ENCODE results near the gene THBD.

THBD gene

GRCh38 chr20:23082846-23083552, 33.5 kb upstream of the THBD start:
- TF ChIP-seq L3MBTL2 (conservative IDR thresholded peaks at IDR 0.05), result no peak
- TF ChIP-seq ELF4 (IDR thresholded peaks at IDR 0.05), result no peak
- TF ChIP-seq SUZ12 (IDR thresholded peaks at IDR 0.05), result no peak
- TF ChIP-seq HDGF (IDR thresholded peaks at IDR 0.05; ENCODE audit: borderline replicate concordance), result no peak
- no peak for TF ChIP-seq BHLHE40 (IDR thresholded peaks at IDR 0.05; ENCODE audit: borderline replicate concordance)
- TF ChIP-seq PKNOX1 (IDR thresholded peaks at IDR 0.05), result no peak
- no peak for TF ChIP-seq NFRKB (IDR thresholded peaks at IDR 0.05)
- TF ChIP-seq SP1 (IDR thresholded peaks at IDR 0.05), result no peak
- no peak for TF ChIP-seq ZNF384 (IDR thresholded peaks at IDR 0.05)
- no peak for TF ChIP-seq ARNT (IDR thresholded peaks at IDR 0.05)
- no peak for TF ChIP-seq TARDBP (IDR thresholded peaks at IDR 0.05)
- no peak for TF ChIP-seq FOXM1 (IDR thresholded peaks at IDR 0.05; ENCODE audit: borderline replicate concordance)
- no peak for TF ChIP-seq LEF1 (IDR thresholded peaks at IDR 0.05; ENCODE audit: borderline replicate concordance)
- no peak for TF ChIP-seq CTBP1 (IDR thresholded peaks at IDR 0.05; ENCODE audit: borderline replicate concordance)
- TF ChIP-seq FOXA1 (IDR thresholded peaks at IDR 0.05), result no peak
- TF ChIP-seq FOXK2 (IDR thresholded peaks at IDR 0.05), result no peak
- POLR2A ChIA-PET, result no interaction called here
- no peak for DNase-seq (ENCODE audit: extremely low spot score)
- CTCF ChIA-PET, result no interaction called here

GRCh38 chr20:23081263-23081819, 31.9 kb upstream of the THBD start:
- DNase-seq (ENCODE audit: extremely low spot score), result no peak
- ChIA-PET CTCF (no interaction called here), POLR2A (no interaction called here)
- TF ChIP-seq BHLHE40 (IDR thresholded peaks at IDR 0.05; ENCODE audit: borderline replicate concordance) (no peak), FOXA1 (IDR thresholded peaks at IDR 0.05) (no peak), FOXM1 (IDR thresholded peaks at IDR 0.05; ENCODE audit: borderline replicate concordance) (no peak), HDGF (IDR thresholded peaks at IDR 0.05; ENCODE audit: borderline replicate concordance) (no peak), ZNF384 (IDR thresholded peaks at IDR 0.05) (no peak), SP1 (IDR thresholded peaks at IDR 0.05) (no peak), NFRKB (IDR thresholded peaks at IDR 0.05) (no peak), ELF4 (IDR thresholded peaks at IDR 0.05) (no peak), FOXK2 (IDR thresholded peaks at IDR 0.05) (no peak), TARDBP (IDR thresholded peaks at IDR 0.05) (no peak)

GRCh38 chr20:23080521-23080920, 31.0 kb upstream of the THBD start:
- DNase-seq (ENCODE audit: extremely low spot score), result no peak
- POLR2A ChIA-PET, result no interaction called here
- CTCF ChIA-PET, result interaction anchor here (1.4 to 1.6 kb wide), 2 partner anchors 23 to 29 kb away, joined by 5 to 6 read pairs; no protein-coding TSS in a partner anchor
- TF ChIP-seq SP1 (IDR thresholded peaks at IDR 0.05) (no peak), NFRKB (IDR thresholded peaks at IDR 0.05) (no peak), FOXM1 (IDR thresholded peaks at IDR 0.05; ENCODE audit: borderline replicate concordance) (no peak), CTBP1 (IDR thresholded peaks at IDR 0.05; ENCODE audit: borderline replicate concordance) (no peak), PKNOX1 (IDR thresholded peaks at IDR 0.05) (no peak), ARNT (IDR thresholded peaks at IDR 0.05) (no peak), FOXA1 (IDR thresholded peaks at IDR 0.05) (no peak)

- no peak for TF ChIP-seq LEF1 (IDR thresholded peaks at IDR 0.05; ENCODE audit: borderline replicate concordance)
- TF ChIP-seq TARDBP (IDR thresholded peaks at IDR 0.05), result no peak
- no peak for TF ChIP-seq PKNOX1 (IDR thresholded peaks at IDR 0.05)
- no peak for TF ChIP-seq FOXM1 (IDR thresholded peaks at IDR 0.05; ENCODE audit: borderline replicate concordance)
- no peak for TF ChIP-seq FOXA1 (IDR thresholded peaks at IDR 0.05)
- no peak for TF ChIP-seq ELF4 (IDR thresholded peaks at IDR 0.05)
- ChIA-PET CTCF (interaction anchor here (1.1 to 1.6 kb wide), 4 partner anchors 12 to 28 kb away, joined by 4 to 6 read pairs (median 5); no protein-coding TSS in a partner anchor), POLR2A (no interaction called here)
- DNase-seq (ENCODE audit: extremely low spot score), result no peak
Observed at GRCh38 chr20:23079926-23080325, 30.5 kb upstream of the THBD start.

GRCh38 chr20:23079016-23079351, 29.5 kb upstream of the THBD start:
- CTCF ChIA-PET, result interaction anchor here (0.9 to 1.6 kb wide), 6 partner anchors 9 to 27 kb away, joined by 3 to 6 read pairs (median 4); no protein-coding TSS in a partner anchor
- POLR2A ChIA-PET, result no interaction called here
- no peak for TF ChIP-seq FOXK2 (IDR thresholded peaks at IDR 0.05)
- no peak for TF ChIP-seq SP1 (IDR thresholded peaks at IDR 0.05)
- TF ChIP-seq ELF4 (IDR thresholded peaks at IDR 0.05), result no peak
- no peak for TF ChIP-seq PKNOX1 (IDR thresholded peaks at IDR 0.05)
- no peak for TF ChIP-seq SUZ12 (IDR thresholded peaks at IDR 0.05)
- no peak for TF ChIP-seq ARNT (IDR thresholded peaks at IDR 0.05)
- TF ChIP-seq FOXM1 (IDR thresholded peaks at IDR 0.05; ENCODE audit: borderline replicate concordance), result no peak
- no peak for TF ChIP-seq FOXA1 (IDR thresholded peaks at IDR 0.05)
- TF ChIP-seq HDGF (IDR thresholded peaks at IDR 0.05; ENCODE audit: borderline replicate concordance), result no peak
- no peak for TF ChIP-seq NFRKB (IDR thresholded peaks at IDR 0.05)
- no peak for TF ChIP-seq L3MBTL2 (conservative IDR thresholded peaks at IDR 0.05)
- TF ChIP-seq LEF1 (IDR thresholded peaks at IDR 0.05; ENCODE audit: borderline replicate concordance), result no peak
- TF ChIP-seq CTBP1 (IDR thresholded peaks at IDR 0.05; ENCODE audit: borderline replicate concordance), result no peak
- TF ChIP-seq ZNF384 (IDR thresholded peaks at IDR 0.05), result no peak
- no peak for TF ChIP-seq TARDBP (IDR thresholded peaks at IDR 0.05)
- no peak for TF ChIP-seq BHLHE40 (IDR thresholded peaks at IDR 0.05; ENCODE audit: borderline replicate concordance)
- DNase-seq (ENCODE audit: extremely low spot score), result peak; percentile 39
